HG03354 (cell line): Measurements from ENCODE around the gene ZNF254.
"Not testable (repeated sequence)": the region's sequence is repeated elsewhere in the genome, so short reads cannot be mapped to it uniquely, and the experiment has no call there.

Experiments
- ATAC-seq: cut with Tn5 transposase; IDR thresholded peaks from one replicate; pipeline ENCODE4 v1.9.1; 2021; ENCODE audit warnings: mild to moderate bottlenecking; ENCODE audit not compliant: unreplicated experiment, poor library complexity, severe bottlenecking

Gene ZNF254

DNA sequence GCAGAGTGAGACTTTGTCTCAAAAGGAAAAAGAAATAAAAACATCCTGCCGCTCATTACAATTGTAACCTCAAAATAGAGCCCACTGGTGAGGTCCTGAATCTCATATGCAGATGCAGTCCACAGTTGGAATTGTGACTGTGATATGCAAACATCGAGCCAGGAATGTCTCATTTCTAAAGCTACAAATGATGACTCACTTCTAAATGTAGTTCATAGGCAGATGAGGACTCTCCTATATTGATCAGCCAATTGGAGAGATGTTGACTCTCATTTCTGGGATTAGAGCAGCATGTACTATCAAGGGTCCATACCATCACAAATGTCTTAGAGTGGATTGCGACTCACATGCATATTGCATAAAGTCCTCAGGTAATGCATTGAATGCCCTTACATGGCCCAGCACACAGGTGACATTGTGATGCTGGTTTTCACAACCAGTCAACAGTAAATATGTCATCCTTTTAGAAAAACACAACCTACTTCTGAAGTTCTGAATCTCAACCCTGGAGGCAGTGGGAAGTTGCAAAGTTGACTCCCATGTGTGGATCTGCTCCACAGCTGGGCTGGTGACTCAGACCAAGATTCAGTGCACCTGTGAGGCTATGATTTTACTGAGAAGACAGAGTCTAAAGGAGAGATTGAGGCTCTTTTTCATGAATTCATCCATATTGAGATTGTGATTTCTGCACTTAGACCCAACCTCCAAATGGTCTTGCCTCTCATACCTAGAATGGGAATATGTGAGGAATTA is 16.9 kb upstream of the ZNF254 start:
- ATAC-seq: no peak

DNA sequence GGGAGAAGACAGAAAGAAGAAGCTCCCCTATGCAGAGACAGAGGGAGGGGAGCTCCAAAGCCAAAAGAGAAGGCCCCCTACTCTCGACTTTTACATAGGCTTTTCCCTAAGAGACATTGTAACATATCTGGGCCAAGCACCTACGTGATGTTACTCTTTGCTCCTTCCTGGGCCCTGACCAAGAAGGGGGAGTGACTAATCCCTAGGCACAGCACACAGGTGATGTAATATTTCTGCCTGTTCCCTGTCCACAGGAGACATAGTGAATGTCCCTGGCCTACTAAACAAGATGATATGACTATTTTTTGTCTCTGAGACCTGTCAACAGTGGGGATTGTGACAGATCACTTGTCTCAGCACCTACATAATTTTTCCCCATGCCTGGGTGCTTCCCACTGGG is 15.9 kb upstream of the ZNF254 start:
- ATAC-seq: no peak

DNA sequence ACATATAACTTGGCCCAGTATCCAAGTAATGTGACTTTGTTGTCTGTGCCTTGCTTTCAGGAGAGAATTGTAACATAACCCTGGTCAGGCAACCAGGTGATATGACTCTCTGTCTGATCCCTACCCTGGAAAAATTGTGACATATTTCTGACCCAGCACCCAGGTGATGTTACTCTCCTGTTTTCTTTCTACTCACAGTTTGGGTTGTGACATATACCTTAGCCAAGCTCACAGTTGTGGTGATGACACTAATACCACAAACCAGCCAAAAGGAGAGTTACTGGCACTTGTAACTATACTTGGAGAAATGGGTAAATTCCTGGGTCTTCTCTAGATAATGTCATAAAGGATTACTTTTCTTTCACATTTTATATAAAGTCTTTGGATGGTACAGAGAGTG is 14.3 kb upstream of the ZNF254 start:
- no peak for ATAC-seq

DNA sequence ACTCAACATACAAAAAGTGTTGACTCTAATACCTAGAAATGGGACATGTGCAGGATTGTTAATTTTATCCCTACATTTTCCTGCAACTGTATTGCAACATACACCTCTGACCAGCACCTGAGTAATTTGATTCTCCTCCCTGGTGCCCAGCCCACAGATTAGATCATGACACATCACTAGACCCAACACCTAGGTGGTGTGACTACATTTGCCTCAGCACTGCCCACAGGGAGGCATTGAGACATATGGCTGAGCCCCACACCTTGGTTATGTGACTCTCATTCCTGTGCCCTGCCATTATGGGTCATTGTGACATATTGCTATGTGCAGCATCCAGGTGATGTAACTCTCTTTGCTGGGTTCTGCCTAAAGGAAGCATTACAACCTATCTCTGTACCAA is 13.2 kb upstream of the ZNF254 start:
- no peak for ATAC-seq

DNA sequence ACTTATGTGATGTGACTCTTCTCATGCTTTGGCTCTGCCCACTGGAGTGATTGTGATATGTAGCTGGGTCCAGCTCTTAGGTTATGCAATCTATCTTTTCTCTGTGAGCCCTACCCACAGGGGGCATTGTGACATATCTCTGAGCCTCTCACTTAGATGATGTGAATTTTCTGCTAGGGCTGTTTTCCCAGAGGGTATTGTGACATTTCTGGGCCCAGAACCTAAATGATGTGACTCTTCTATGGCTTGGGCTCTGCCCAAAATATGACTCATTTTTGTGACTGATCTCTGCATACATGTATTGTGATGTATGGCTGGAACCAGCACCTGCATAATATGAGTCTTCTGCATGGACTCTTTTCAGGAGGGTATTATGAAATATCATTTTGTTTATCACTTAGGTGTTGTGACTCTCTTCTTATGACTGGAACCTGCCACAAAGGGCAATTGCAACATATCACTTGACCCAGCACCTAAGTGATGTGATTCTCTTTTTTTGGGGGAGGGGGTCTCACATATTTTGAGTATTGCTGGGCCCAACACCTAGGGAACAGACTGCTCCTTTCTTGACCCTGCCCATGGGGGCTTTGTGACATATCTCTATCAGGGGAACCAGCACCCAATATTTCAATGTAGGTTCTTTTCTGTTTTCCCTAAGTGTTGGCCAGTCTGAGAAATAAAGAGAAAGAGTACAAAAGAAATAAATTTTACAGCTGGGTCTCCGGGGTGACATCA is 12.1 kb upstream of the ZNF254 start:
- ATAC-seq: no peak

DNA sequence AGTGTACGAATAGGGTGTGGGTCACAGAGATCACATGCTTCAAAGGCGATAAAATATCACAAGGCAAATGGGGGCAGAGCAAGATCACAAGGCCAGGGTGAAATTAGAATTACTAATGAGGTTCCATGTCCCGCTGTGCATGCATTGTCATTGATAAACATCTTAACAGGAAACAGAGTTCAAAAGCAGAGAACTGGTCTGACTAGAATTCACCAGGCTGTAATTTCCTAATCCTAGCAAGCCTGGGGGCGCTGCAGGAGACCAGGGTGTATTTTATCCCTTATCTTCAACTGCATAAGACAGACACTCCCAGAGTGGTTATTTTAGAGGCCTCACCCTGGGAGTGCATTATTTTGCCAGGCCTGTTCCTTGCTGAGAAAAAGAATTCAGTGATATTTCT is 11.5 kb upstream of the ZNF254 start:
- ATAC-seq: not testable (repeated sequence)

DNA sequence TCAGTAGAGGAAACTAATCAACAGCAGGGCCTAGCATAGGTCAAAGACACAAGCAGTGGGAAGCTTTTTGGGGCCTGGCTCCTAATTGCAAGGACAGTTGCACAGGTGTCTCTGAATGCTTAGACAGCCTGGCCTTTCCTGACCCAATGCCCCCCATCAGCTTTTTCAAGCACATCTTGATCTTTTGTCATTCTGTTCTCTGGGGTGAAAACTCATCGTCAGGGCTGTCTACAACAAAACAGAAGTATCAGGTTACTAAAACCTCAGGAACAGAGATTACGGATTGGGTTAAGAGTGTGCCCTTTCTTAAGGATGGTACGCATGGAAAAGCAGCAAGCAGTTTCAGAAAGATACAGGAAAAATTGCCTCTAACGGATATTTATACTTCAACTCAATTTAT is 8.3 kb upstream of the ZNF254 start:
- no peak for ATAC-seq

DNA sequence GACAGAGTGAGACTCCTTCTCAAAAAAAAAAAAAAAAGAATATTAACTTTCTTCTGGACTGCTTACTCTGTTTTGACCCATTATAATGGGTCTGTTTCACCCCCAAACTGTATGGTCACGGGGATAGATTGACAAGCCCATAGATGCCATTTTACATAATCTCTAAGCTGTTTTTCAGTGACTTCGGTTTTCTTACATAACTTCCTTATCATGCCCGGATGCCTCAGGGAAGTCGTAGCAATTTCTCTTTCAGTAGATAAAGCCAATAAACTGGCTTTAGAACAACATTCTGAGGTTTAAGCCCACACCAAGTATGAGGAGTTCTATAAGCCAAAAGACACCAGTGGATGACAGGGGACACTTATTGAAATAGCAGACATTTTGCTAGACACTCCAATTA is 5.9 kb upstream of the ZNF254 start:
- ATAC-seq: no peak

DNA sequence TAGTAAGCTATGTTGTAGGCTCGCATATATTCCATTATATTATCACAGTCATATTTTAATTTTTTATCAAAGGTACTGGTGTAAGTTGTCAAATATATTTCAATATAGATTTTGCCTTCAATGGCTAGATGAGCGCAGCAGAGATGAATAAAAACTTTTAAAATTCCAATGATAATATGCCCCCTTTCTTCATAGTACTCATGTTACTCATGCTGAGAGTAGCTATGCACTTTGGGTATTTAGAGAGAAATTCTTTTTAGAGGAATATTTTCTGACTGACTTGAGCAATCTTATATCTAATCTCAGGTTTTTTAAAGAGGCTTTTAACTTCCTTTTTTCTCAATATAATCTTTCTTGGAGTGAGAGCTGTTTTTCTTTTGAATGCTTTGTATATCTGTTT is 11.4 kb downstream of the ZNF254 start:
- no peak for ATAC-seq

DNA sequence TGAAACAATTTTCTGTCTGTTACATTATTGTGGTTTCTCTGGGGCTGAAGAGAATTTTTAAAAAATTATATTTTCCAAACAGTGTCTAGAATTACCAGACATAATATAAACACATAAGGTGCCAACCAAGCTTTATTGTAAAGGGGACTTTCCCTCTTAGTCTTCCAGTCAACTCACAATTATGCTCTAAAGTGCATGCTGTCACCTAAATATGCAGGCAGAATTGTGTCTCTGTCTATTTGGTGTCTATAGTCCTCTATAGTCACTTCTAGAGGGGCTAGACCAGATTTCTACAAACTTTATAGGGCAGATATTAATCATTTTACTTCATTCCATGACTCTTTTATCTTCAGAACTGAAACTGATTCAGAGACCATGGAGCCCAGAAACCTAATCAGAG is 12.8 kb downstream of the ZNF254 start:
- no peak for ATAC-seq

DNA sequence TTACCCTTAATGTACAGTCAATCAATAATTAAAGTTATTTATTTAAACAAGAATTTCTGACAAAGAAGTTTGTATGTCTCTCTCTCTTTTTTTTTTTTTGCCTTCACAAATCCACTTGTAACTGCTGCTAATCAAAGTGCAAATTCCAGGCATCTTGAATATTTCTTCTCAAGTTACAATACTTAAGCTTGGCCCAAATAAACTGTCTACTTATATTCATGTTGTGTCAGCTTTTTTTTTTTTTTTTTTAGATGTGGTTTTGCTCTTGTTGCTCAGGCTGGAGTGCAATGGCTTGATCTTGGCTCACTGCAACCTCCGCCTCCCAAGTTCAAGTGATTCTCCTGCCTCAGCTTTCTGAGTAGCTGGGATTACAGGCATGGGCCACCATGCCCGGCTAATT is 13.6 kb downstream of the ZNF254 start:
- ATAC-seq: not testable (repeated sequence)

DNA sequence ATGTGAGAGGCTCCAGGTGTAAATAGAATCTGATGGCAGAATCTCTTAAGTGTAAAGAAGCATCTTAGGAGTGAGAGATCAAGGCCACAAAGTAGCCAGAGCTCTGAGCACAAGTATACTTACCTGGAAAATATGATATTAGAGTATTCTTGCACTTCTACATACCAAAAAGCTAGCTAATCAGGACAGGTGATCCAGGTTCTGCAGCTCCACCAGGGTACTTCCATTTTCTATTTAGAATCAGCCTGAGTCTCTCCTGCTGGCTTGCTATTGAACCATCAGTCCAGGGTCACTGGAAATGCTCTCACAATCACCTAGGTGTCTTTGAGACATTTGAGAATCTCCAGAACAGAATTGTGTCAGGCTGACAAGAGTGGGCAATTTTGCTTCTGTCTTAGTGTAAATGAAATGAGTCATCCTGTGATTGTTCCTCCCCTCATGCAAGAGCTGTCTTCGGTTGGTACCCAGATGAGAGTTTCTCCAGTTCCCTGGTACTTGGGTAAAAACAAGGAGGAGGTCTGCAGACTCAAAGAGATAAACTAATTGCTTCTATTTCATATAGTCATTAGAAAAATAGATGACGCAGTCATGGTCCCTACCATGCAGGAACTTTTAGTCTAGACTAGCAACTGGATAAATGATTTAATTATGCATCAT is 14.6 kb downstream of the ZNF254 start:
- ATAC-seq: no peak

DNA sequence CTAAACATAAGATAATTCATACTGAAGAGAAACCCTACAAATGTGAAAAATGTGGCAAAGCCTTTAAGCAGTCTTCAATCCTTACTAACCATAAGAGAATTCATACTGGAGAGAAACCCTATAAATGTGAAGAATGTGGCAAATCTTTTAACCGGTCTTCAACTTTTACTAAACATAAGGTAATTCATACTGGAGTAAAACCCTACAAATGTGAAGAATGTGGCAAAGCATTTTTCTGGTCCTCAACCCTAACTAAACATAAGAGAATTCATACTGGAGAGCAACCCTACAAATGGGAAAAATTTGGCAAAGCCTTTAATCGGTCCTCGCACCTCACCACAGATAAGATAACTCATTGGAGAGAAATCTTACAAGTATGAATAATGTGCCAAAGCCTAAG is 40.6 kb downstream of the ZNF254 start:
- ATAC-seq: no peak

DNA sequence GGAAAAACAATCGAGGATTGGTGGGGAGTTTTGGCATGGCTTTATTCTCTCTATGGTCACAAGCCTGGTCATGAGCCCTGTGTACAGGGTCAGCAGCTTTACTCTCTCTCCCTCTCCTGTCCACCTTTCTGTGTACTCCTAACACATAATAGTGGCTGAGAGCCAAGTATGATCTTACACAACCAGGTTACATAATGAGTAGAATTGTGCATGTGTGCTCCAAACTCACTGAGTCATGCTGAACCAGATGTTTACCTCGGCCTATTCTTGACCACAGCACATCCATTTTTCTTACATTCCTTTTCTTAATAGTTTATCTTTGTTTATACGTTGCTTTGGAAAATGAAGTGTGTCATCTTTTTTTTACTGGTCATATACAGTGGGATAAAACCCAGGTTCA is 53.1 kb downstream of the ZNF254 start:
- ATAC-seq: no peak

DNA sequence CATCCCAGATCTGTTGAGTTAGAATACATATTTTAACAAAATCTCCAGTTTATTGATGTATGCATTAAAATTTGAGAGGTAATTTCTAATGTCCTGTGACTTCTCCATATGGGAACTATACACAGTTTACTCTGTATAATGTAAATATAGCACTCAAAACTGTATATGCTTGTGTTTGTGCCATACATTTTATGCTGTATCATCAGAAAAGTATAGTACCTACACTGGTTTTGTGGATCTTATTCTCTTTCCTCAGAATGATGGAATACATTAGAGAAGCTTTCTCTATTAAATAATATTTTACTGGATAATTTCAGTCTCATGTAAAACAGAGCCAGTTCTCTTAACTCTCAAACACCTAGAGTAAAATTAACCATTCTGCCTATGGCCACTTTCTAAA is 53.6 kb downstream of the ZNF254 start:
- ATAC-seq: no peak

DNA sequence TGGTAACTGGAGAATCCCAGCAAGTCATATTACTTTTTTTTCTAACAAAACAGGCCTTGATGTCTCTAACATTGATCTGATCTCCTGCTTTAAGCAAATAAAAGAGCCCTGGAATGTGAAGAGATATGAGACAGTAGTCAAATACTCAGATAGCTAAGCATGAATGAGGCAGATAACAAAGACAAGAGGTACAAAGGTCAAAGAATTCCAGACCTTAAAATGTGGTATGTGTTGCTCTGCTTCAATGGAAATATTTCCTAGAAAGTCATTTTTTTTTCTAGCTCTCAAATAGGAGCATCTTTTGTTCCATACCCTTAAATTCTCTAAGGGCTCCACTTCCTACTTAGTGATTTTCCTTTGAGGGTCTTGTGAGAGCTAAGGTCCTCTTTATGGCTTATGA is 54.6 kb downstream of the ZNF254 start:
- ATAC-seq: no peak

DNA sequence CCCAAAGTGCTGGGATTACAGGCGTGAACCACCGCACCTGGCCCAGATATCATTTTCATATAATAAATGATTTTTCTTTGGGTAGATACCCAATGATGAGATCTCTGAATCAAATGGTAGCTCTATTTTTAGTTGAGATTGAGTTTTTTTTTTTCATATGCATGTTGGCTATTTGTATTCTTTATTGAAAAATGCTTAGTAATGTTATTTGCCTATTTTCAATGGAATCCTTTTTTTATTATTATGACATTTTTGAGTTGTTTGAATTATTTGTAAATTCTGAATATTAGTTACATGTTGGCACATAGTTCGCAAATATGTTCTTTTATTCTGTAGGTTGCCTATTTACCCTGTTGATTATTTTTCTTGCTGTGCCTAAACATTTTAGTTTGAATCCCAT is 55.8 kb downstream of the ZNF254 start:
- ATAC-seq: no peak

DNA sequence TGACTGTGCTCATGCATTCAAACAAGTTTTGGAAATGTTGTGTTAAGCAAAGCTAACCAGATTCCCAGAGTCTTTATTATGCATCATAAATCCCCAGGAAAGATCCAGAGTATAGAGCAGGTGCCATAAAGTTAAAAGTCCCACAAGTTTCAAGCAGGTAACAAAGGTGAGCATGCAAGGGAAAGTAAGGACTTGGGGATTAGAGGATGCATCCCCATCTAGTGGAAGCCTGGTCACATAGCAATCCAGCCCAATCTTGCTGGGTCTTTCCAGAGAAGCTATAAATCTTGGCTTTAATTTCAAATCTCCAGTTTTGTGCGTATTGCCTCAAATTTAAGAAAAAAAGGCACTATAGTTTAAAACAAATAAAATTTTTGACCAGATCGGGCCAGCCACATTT is 72.7 kb downstream of the ZNF254 start:
- ATAC-seq: no peak

DNA sequence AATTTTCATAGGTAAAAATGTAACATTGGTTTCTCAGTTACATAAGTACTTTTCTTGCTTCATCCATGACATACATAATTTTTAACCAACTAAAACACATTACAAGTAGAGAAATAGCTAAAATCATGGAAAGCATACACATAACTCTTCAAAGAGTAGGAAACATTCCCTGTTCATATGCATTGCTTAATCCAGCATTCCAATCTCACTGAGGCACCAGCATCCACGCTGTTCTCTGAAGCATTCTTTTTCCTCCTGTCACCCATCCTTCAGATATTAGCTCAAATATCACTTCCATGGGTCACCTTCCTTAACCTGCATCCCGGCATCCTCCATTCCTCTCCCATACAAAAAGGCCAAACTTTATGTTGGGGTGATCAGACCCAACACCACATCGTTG is 79.1 kb downstream of the ZNF254 start:
- ATAC-seq: no peak

DNA sequence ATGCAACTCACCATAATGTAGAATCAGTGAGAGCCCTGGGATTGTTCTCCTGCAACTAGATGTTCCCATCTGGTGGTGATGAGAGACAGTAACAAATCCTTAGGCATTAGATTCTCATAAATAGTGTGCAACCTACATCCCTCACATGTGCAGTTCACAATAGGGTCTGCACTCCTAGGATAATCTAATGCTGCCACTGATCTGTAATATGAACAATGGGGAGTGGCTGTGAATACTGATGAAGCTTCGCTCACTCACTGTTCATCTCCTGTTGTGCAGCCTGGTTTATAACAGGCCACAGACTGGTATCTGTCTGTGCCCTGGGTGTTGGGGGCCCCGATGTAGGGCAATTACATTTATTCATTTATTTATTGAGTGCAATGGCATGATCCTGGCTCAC is 86.9 kb downstream of the ZNF254 start:
- ATAC-seq: no peak

DNA sequence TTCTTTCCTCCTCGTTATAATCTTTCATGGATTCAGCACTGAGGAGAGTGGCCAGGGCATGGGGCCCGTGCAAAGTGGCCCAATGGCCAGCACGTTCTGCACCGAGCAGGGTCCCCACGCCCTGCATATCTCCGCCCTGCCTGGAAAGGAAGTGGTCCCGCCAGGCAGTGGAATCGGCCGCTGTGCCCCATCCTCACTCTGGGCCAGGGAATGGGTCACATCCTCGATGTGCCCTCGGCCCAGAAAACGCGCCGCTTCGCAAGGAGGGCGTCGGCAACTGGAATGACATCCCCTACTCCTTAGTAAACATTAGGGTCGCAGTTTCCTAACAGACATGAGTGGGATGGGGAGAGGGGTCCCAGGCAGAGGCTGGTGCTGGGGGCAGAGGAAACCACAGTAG is 90.7 kb downstream of the ZNF254 start:
- no peak for ATAC-seq
